ENCODE measurements around the gene PSRC1. TPM values are rescaled to one million over a fixed set of nuclear protein-coding genes. Genes with fewer than 3 reads are reported as not detected.

Gene PSRC1
- total and polyA plus RNA-seq, 2 experiments from 2014 or later, result 55.0 to 61.1 TPM

GRCh38 chr1:109256085-109256484, 26.9 kb downstream of the PSRC1 start:
- Histone ChIP-seq H3K27ac (ENCODE audit: low read depth) (no peak overlapping the region), H4K20me1 (replicated peaks; ENCODE audit: insufficient read depth) (no peaks in the 10 kb centered on the region; the same call in 1 of the 2 replicates), H3K27me3 (ENCODE audit: insufficient read depth) (no peaks in the 10 kb centered on the region), H3K36me3 (ENCODE audit: insufficient read depth) (no peaks in the 10 kb centered on the region; the same call in 1 of the 2 replicates), H3K79me2 (replicated peaks; ENCODE audit: insufficient read depth) (peaks cover 19% of the 10 kb centered on the region; the same call in 1 of the 2 replicates), H3K4me2 (no peak overlapping the region), H3F3A (replicated peaks; ENCODE audit: low read depth) (no peaks in the 10 kb centered on the region), H3K4me3 (no peak overlapping the region), H3K4me1 (ENCODE audit: insufficient read depth) (peaks cover 25% of the 10 kb centered on the region), H3K9me2 (ENCODE audit: insufficient read depth) (no peaks in the 10 kb centered on the region), H2AFZ (no peak overlapping the region)
- peaks cover 21% of the 10 kb centered on the region for H3K36me3 Mint-ChIP-seq (ENCODE audit: low read depth)
- DNase-seq (ENCODE audit: low spot score), result no peak
- H3K4me3 Mint-ChIP-seq, result no peak overlapping the region; the same call in 2 of the 3 replicates
- TF ChIP-seq EZH2phosphoT487 (IDR thresholded peaks at IDR 0.05; ENCODE audit: unreplicated experiment), result no peak
- TF ChIP-seq NANOG (IDR thresholded peaks at IDR 0.05; ENCODE audit: borderline replicate concordance), result no peak
- no peak for TF ChIP-seq JUNB (IDR thresholded peaks at IDR 0.05; ENCODE audit: unreplicated experiment)
- TF ChIP-seq CREB1 (CRISPR knock-in tag; IDR thresholded peaks at IDR 0.05; ENCODE audit: low read depth), result no peak
- TF ChIP-seq ETS1 (IDR thresholded peaks at IDR 0.05), result no peak
- no peak for TF ChIP-seq CTCF (conservative IDR thresholded peaks at IDR 0.05; ENCODE audit: low read depth in 2 of 2)
- no peak for TF ChIP-seq POLR2AphosphoS5 (IDR thresholded peaks at IDR 0.05; ENCODE audit: low read depth)
- TF ChIP-seq ZNF114 (CRISPR knock-in tag; IDR thresholded peaks at IDR 0.05), result no peak
- no peak for TF ChIP-seq ZNF462 (CRISPR knock-in tag; IDR thresholded peaks at IDR 0.05)
- no peak for TF ChIP-seq REST (IDR thresholded peaks at IDR 0.05; ENCODE audit: unreplicated experiment)
- no peak for TF ChIP-seq EZH2 (IDR thresholded peaks at IDR 0.05; ENCODE audit: low read depth, unreplicated experiment)
- TF ChIP-seq STAT1 (IDR thresholded peaks at IDR 0.05; ENCODE audit: unreplicated experiment), result no peak
- no peak for TF ChIP-seq ZNF331 (CRISPR knock-in tag; IDR thresholded peaks at IDR 0.05; ENCODE audit: low read depth)
- peaks cover 20% of the 10 kb centered on the region for H3K27me3 Mint-ChIP-seq (ENCODE audit: insufficient read depth, low read depth, poor library complexity)
- ATAC-seq, result no peak
- peaks cover 12% of the 10 kb centered on the region; the same call in 2 of the 3 replicates for H3K9me3 Mint-ChIP-seq
- H3K4me1 Mint-ChIP-seq, result peaks cover 44% of the 10 kb centered on the region
- H3K27ac Mint-ChIP-seq, result no peak overlapping the region

Measured in GM23338 (cell line).